ENCODE data around the gene SLC38A8. TPM values are rescaled to one million over a fixed set of nuclear protein-coding genes. Genes with fewer than 3 reads are reported as not detected.

Gene SLC38A8
- total RNA-seq, 1 donor from 2014 or later: not detected

DNA sequence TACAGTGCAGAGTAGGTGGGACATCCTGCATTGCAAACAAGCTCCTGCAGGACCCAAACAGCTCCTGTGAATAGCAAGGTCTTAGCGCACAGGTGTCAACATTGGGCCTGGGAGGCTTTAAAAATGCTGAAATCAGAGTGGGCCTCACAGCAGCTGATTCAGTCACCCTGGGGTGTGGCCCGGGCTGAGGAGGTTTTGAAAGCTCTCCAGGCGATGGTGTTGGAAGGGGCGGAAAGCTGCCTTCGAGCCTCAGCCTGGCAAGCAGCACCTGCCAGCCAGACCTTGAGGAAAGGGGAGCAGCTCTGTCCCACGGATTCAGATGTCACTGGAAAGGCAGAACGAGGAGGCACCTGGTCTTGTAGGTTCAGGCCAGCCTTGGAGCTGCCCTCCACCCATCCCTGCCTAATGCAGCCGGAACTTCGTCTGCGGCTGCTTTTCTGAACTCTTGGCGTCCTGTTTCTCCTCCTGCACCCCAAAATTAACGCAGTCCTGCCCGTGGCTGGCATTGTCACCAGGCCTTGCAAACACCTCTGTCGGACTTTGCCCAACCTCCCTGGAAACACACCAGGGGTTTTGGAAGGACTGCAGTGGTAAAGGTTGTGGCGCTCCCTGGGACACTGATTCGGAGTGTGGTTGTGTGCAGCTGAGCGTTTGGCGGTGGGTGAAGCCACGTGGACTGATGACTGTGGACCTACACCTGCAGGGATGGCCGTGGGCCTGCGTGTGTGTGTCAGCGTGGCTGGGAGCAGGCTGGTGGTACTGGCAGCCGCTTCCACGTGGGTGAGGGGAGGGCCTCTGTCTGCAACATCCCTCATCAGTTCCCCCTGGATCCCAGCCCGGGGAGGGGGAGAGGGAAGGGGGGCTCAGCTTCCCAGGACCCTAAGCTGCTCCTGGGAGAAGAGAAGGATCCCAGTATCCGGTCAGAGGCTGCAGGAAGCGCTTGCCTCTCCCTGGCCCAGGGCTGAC lies 71.1 kb downstream of the SLC38A8 start:
- DNase-seq (ENCODE audit: low spot score): no peak

- DNase-seq (ENCODE audit: low spot score): no peak
Measured at GRCh38 chr16:83970430-83970815, 72.2 kb downstream of the SLC38A8 start.

DNA sequence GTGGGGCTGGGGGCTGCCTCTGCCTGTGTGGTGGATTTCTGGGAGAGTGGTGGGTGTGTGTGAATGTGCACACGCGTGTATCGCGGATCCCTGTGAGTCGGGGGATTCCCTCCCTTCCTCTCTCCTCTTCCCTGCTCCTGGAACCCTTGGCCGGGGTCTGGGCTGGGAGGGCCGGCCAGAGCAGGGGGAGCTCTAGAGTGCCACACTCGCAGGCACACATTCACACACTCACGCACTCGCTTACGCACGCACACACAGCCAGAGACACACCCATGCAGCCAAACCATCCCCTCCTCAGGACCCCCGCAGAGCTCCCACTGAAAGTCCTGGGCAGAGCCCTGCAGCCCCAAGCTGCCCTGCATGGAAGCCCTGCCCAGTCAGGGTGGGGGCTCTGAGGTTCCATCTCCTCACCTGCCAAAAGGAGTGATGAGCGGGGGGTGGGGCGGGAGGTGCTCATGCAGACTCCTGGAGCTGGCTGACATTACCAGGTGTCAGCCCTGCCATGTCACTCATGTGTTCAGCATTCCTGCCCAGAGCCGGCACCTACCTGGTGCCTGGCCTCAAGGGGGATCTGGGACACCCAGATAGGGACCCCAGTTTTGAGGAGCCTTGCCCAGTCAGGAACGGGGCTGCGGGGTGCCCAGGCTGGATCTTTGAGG lies 72.7 kb downstream of the SLC38A8 start:
- DNase-seq (ENCODE audit: low spot score): no peak

DNA sequence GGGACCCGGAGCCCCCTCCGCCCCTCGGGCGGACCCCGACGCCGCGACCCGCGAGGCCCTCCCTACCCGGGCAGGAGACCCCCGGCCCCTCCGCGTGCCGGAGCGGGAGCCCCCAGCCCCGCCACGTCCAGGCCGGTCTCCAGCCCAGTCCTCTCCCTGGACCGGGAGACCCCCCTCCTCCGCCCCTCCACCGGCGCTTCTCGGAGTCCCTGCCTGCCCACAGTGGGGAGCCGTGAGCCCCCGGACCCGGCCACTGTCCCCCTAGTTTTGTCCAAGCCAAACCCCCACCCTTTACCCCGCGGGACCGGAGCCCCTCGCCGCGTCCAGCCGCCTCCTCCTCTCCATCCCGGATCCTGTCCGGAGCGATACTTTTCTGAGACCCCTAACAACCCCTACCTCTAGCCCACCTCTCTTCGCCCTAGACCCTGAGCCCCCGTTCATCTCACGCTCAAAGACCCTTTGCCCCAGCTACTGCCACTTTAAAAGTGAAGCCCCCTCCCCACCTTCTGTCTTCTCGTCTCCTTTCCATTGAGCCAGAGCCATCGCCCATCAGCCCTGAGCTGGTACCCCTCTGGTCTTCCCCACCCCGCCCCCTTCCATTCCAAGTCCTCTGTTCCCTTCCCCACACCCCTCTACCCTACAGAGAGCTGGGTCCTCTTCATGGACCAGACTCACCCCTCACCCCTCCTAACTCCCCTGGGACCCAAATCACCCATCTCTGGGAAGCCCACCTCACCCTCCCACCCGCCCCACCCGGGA lies 73.5 kb downstream of the SLC38A8 start:
- DNase-seq (ENCODE audit: low spot score): no peak

DNA sequence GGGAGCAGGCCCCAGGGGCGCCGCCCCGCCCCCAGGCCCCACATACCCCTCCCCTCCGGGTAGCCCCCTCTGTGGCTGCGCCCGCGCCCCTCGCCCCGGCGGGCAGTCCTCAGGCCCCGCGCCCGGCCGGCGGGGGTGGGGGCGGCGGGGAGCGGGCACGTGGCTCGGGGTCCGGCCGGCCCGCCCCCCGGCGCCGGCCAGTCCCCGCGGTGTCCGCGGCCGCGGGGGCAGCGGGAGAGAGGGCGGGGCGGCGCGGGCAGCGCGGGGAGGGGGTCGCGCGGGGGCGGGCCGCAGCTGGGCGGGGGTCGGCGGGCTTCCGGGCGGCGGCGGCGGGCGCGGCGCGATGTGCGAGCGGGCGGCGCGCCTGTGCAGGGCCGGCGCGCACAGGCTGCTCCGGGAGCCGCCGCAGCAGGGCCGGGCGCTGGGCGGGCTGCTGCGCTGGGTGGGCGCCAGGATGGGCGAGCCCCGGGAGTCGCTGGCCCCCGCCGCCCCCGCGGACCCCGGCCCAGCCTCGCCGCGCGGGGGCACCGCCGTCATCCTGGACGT lies 74.2 kb downstream of the SLC38A8 start:
- DNase-seq (ENCODE audit: low spot score): no peak

DNA sequence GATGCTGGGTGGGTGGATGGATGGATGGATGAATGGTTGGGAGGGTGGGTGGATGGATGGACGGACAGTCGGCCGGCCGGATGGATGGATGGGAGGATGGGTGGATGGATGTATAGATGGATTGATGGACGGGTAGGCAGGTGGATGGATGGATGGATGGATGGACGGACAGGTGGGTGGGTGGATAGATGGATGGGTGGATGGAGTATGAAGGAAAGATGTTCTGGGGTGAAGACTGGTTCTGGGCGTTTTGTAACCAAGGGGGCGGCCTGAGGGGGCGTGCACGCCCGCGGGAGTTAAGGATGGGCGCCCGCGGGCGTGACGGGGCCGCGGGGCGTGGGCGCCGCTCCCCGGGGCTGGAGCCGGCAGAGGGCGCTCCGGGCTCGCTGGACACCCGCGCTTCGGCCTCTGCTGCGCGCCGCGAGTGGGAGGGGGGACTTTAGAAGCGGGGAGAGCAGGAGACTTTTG lies 74.7 kb downstream of the SLC38A8 start, which contains the start of gene NECAB2:
TSS of gene NECAB2 (plus strand) at position 407 of the 468 bp plus-strand sequence. CDS start 405 bp downstream, outside the sequence.
- no peak for DNase-seq (ENCODE audit: low spot score)

DNA sequence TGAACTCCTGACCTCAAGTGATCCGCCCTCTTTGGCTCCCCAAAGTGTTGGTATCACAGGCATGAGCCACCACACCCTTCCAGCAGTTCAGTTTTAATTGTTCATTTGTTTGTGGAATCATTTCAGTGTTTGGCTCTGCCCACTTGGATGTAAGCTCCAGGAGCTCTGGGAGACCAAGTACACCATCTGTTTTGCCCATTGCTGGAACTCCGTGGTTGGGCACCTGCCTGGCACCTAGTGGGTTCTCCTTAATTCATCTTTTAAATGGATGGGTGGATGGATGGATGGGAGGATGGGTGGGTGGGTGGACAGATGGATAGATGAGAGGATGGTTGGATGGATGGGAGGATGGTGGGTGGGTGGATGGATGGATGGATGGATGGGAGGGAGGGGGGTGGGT lies 75.5 kb downstream of the SLC38A8 start:
- no peak for DNase-seq (ENCODE audit: low spot score)

- no peak for DNase-seq (ENCODE audit: low spot score)
Measured at GRCh38 chr16:83966153-83966696, 76.4 kb downstream of the SLC38A8 start.

- no peak for DNase-seq (ENCODE audit: low spot score)
Measured at GRCh38 chr16:83965444-83966152, 77.0 kb downstream of the SLC38A8 start.

- DNase-seq (ENCODE audit: low spot score): no peak
Measured at GRCh38 chr16:83964684-83965443, 77.7 kb downstream of the SLC38A8 start.

DNA sequence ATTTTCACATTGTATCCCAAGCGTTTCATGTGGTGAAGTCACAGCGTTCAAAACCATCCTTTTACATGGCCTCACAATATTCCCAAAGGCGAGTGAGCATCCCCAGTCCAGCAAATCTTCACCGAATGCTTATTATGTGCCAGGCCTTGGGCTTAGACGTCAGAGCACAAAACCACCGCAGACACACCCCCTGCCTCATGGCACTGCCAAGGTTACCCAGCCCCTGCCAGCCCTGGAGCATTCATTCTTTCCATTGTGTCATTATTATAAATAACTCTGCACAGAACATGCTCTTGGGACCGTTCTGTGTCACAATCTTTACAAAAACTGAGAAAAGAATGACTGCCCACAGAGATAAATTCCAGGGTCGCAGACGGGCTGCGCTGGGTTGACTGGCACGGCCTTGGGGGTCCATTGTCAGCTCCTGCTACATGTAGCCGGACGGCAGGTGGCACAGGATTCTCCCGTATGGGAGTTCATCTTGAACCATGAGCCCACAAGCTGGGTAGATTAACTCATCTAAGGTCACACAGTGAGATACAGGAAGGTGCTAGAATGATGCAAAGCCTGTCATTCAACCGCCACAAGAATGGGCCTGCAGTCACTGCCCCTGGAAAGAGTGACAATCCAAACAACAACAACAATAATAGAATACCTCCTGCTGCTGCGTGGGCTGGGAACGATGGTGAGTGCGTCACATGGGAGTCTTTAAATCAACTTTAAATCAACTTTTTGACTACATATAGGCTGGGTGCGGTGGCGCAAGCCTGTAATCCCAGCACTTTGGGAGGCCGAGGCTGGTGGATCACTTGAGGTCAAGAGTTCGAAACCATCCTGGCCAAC lies 79.1 kb downstream of the SLC38A8 start:
- no peak for DNase-seq (ENCODE audit: low spot score)

DNA sequence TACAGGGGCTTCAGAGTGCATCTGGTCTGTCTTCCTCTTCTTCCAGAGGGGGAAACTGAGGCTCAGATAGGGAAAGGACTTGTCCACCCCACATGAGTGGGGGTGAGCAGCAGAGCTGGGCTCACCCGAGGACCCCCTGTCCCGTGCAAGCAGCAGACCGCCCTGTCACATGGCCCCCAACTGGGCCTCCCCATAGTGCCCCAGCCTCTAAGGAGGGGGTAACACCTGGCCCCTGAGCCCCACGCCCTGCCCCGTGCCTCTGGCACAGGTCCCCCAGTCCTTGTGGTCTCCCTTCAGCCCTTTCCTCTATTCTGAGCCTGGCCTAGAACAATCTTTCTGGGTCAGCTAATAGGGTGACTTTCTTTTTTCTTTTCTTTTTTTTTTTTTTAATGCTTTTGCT lies 81.0 kb downstream of the SLC38A8 start:
- DNase-seq (ENCODE audit: low spot score): no peak

DNA sequence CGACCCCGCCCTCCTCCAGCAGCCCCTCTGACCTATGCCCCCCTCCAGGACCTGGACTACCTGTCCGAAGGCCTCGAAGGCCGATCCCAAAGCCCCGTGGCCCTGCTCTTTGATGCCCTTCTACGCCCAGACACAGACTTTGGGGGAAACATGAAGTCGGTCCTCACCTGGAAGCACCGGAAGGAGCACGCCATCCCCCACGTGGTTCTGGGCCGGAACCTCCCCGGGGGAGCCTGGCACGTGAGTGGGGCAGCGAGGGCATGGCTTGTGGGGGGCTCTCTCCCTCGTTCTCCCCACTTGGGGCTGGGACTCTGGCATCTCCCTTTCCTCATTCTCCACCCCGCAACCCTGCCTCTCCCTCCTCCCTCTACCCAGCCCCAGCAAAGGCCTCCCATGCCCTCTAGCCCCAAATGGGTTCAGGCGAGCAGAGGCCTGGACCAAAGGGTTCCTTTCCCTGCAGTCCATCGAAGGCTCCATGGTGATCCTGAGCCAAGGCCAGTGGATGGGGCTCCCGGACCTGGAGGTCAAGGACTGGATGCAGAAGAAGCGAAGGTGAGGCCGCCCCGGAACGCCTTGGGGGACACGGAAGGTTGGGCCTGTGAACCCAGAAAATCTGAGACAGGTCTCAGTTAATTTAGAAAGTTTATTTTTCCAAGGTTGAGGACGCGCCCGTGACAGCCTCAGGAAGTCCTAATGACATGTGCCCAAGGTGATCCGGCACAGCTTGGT lies 81.9 kb downstream of the SLC38A8 start:
- DNase-seq (ENCODE audit: low spot score): no peak

Other genes starting within 250 kb of the SLC38A8 start
- gene HSBP1, start 234.8 kb downstream of the SLC38A8 start, total RNA-seq: 89.4 TPM
- gene MLYCD, start 143.7 kb downstream of the SLC38A8 start, total RNA-seq: 10.4 TPM
- 30.9 TPM for gene OSGIN1, start 89.6 kb downstream of the SLC38A8 start, total RNA-seq
- gene NECAB2, start 74.6 kb downstream of the SLC38A8 start, total RNA-seq: 1.5 TPM
- 70.9 TPM for gene MBTPS1, start 74.1 kb upstream of the SLC38A8 start, total RNA-seq
- 23.1 TPM for gene HSDL1, start 102.4 kb upstream of the SLC38A8 start, total RNA-seq
- gene DNAAF1, start 102.5 kb upstream of the SLC38A8 start, total RNA-seq: not detected
- gene TAF1C, start 144.3 kb upstream of the SLC38A8 start, total RNA-seq: 44.5 TPM
- not detected for gene ADAD2, start 148.4 kb upstream of the SLC38A8 start, total RNA-seq
- not detected for gene KCNG4, start 197.2 kb upstream of the SLC38A8 start, total RNA-seq